Measurements from ENCODE around the gene SLC9A9. TPM values are rescaled to one million over a fixed set of nuclear protein-coding genes. Genes with fewer than 3 reads are reported as not detected.

SLC9A9 gene
- total and polyA plus RNA-seq, 10 of the 15 experiments (the other 5 are each of a cell fraction or from before 2014, with no cell fraction given), result 3.5 to 14.2 (median 9.3) TPM

- no peak overlapping the region for H3K4me3 ChIP-seq
- no peaks in the 10 kb centered on the region for H3K9me3 ChIP-seq (replicated peaks; ENCODE audit: control insufficient read depth, insufficient read depth, low read length)
- H3K36me3 ChIP-seq (ENCODE audit: control insufficient read depth in 2 of 2, insufficient read depth in 2 of 2, low read length in 1 of 2), result peaks cover 0 to 3% of the 10 kb centered on the region in 2 experiments; a peak in 1 of 4 replicates
- DNase-seq (ENCODE audit: low read depth, low spot score) (no peak), FAIRE-seq (no peak), ATAC-seq (no peak)
- H3K79me2 ChIP-seq (ENCODE audit: control insufficient read depth, insufficient read depth, low read length), result no peaks in the 10 kb centered on the region
- ChIA-PET POLR2A (no interaction called here), RAD21 (ENCODE audit: unreplicated experiment) (no interaction called here), CTCF (no interaction called here), SMC1A (ENCODE audit: uncharacterized antibody, unreplicated experiment) (no interaction called here)
- intact Hi-C loops (cut with micrococcal nuclease; ENCODE audit: unreplicated experiment) (no loop called here), in situ Hi-C loops (cut with MboI) (no loop called here)
- no TSS peak for BruUV-seq (replicated peaks)
- no peak overlapping the region for H3K27ac ChIP-seq (ENCODE audit: control insufficient read depth, insufficient read depth)
- WGBS (ENCODE audit: insufficient coverage, insufficient replicate concordance, low lambda C conversion rate, missing lambda C conversion rate), result 97% methylated on average over 6 of the region's 6 CpGs
- no peak overlapping the region for H3K9ac ChIP-seq (ENCODE audit: control insufficient read depth, insufficient read depth, low read length)
- H3K27me3 ChIP-seq (replicated peaks in 1 of 2; ENCODE audit: control insufficient read depth in 2 of 2, insufficient read depth in 2 of 2, low read length in 1 of 2), result no peaks in the 10 kb centered on the region
- H3K4me2 ChIP-seq (ENCODE audit: control insufficient read depth, insufficient read depth), result no peak overlapping the region
- TF ChIP-seq TCF7 (IDR thresholded peaks at IDR 0.05; ENCODE audit: borderline replicate concordance) (no peak), CREM (IDR thresholded peaks at IDR 0.05; ENCODE audit: low read depth) (no peak)
- H3K4me1 ChIP-seq (ENCODE audit: control insufficient read depth, insufficient read depth, low read length), result no peaks in the 10 kb centered on the region
- H4K20me1 ChIP-seq (ENCODE audit: control insufficient read depth, insufficient read depth), result no peaks in the 10 kb centered on the region
- no peak overlapping the region for H2AFZ ChIP-seq (ENCODE audit: control insufficient read depth, low read depth, low read length)
Observed at GRCh38 chr3:143794793-143795462, 53.3 kb downstream of the SLC9A9 start.

- no peak overlapping the region for H3K4me3 ChIP-seq
- FAIRE-seq (no peak), DNase-seq (ENCODE audit: low read depth, low spot score) (no peak), ATAC-seq (no peak)
- H2AFZ ChIP-seq (ENCODE audit: control insufficient read depth, low read depth, low read length), result no peak overlapping the region
- H3K27me3 ChIP-seq (replicated peaks in 1 of 2; ENCODE audit: control insufficient read depth in 2 of 2, insufficient read depth in 2 of 2, low read length in 1 of 2), result no peaks in the 10 kb centered on the region
- no peaks in the 10 kb centered on the region for H3K4me1 ChIP-seq (ENCODE audit: control insufficient read depth, insufficient read depth, low read length)
- no peak overlapping the region for H3K27ac ChIP-seq (ENCODE audit: control insufficient read depth, insufficient read depth)
- peaks cover 0 to 3% of the 10 kb centered on the region in 2 experiments; a peak in 1 of 4 replicates for H3K36me3 ChIP-seq (ENCODE audit: control insufficient read depth in 2 of 2, insufficient read depth in 2 of 2, low read length in 1 of 2)
- H3K79me2 ChIP-seq (ENCODE audit: control insufficient read depth, insufficient read depth, low read length), result no peaks in the 10 kb centered on the region
- BruUV-seq (replicated peaks), result no TSS peak
- H3K9me3 ChIP-seq (replicated peaks; ENCODE audit: control insufficient read depth, insufficient read depth, low read length), result no peaks in the 10 kb centered on the region; the same call in 2 of the 3 replicates
- 87% methylated on average over 3 of the region's 3 CpGs for WGBS (ENCODE audit: insufficient coverage, insufficient replicate concordance, low lambda C conversion rate, missing lambda C conversion rate)
- H3K9ac ChIP-seq (ENCODE audit: control insufficient read depth, insufficient read depth, low read length), result no peak overlapping the region
- no peak overlapping the region for H3K4me2 ChIP-seq (ENCODE audit: control insufficient read depth, insufficient read depth)
- ChIA-PET CTCF (no interaction called here), RAD21 (ENCODE audit: unreplicated experiment) (no interaction called here), POLR2A (no interaction called here), SMC1A (ENCODE audit: uncharacterized antibody, unreplicated experiment) (no interaction called here)
- in situ Hi-C loops (cut with MboI) (no loop called here), intact Hi-C loops (cut with micrococcal nuclease; ENCODE audit: unreplicated experiment) (no loop called here)
- H4K20me1 ChIP-seq (ENCODE audit: control insufficient read depth, insufficient read depth), result no peaks in the 10 kb centered on the region
- TF ChIP-seq ASH2L (IDR thresholded peaks at IDR 0.05; ENCODE audit: borderline replicate concordance, low read depth) (no peak), RFX5 (IDR thresholded peaks at IDR 0.05; ENCODE audit: low read depth, low read length) (no peak), SREBF2 (IDR thresholded peaks at IDR 0.05; ENCODE audit: low read length) (no peak), EZH2 (IDR thresholded peaks at IDR 0.05; ENCODE audit: borderline replicate concordance, control insufficient read depth, low read depth, low read length) (no peak), REST (IDR thresholded peaks at IDR 0.05; ENCODE audit: low read depth, low read length) (no peak), FOXM1 (IDR thresholded peaks at IDR 0.05; ENCODE audit: low read depth, low read length) (no peak), NR2F1 (conservative IDR thresholded peaks at IDR 0.05) (no peak)
- TF ChIP-seq, protein P1, sequence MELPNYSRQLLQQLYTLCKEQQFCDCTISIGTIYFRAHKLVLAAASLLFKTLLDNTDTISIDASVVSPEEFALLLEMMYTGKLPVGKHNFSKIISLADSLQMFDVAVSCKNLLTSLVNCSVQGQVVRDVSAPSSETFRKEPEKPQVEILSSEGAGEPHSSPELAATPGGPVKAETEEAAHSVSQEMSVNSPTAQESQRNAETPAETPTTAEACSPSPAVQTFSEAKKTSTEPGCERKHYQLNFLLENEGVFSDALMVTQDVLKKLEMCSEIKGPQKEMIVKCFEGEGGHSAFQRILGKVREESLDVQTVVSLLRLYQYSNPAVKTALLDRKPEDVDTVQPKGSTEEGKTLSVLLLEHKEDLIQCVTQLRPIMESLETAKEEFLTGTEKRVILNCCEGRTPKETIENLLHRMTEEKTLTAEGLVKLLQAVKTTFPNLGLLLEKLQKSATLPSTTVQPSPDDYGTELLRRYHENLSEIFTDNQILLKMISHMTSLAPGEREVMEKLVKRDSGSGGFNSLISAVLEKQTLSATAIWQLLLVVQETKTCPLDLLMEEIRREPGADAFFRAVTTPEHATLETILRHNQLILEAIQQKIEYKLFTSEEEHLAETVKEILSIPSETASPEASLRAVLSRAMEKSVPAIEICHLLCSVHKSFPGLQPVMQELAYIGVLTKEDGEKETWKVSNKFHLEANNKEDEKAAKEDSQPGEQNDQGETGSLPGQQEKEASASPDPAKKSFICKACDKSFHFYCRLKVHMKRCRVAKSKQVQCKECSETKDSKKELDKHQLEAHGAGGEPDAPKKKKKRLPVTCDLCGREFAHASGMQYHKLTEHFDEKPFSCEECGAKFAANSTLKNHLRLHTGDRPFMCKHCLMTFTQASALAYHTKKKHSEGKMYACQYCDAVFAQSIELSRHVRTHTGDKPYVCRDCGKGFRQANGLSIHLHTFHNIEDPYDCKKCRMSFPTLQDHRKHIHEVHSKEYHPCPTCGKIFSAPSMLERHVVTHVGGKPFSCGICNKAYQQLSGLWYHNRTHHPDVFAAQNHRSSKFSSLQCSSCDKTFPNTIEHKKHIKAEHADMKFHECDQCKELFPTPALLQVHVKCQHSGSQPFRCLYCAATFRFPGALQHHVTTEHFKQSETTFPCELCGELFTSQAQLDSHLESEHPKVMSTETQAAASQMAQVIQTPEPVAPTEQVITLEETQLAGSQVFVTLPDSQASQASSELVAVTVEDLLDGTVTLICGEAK (IDR thresholded peaks at IDR 0.05; ENCODE audit: borderline replicate concordance), result no peak
Observed at GRCh38 chr3:143793971-143794370, 54.3 kb downstream of the SLC9A9 start.
